Measurements from ENCODE around the gene RTN4R.

Gene RTN4R

DNA sequence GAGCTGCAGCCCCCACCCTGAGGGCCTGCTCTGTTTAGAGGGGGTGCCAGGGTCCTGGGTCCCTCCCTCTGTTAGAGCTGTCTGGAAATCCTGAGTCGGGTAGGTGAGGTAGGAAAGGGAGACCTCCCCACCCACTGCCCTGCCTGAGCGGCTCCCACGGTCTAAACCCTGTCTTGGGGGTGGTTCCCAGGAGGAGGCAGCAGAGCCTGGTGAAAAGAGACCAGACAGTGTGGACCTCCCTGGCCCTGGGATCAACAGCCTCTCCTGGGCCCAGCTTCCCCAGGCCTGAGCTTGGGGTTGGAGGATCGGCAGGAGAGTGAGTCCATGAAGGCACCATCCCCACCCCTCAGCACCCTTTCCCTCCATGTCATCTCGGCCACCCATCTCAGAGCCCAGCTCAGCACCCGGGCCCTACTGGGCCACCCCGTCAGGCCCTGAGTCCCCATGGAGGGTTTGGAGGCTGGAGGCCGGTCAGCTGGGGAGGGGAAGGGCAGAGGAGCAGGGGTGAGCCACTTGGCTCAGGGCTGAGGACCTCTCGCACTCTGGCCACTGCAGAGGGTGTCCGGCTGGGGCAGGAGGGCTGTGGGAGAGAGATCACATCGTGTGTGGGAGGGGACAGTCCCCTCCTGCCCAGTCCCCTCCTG is 37.2 kb downstream of the RTN4R start:
- H2BK5ac ChIP-seq (ENCODE audit: low read depth, low read length, poor library complexity, severe bottlenecking) = no peak overlapping the region
- H3K4ac ChIP-seq (ENCODE audit: low read depth in 1 of 2, low read length in 2 of 2) = no peak overlapping the region
- H3K4me2 ChIP-seq (ENCODE audit: low read length, poor library complexity, severe bottlenecking) = no peak overlapping the region
- no peak overlapping the region for H3K4me3 ChIP-seq (ENCODE audit: insufficient read depth in 1 of 2, low read depth in 1 of 2, low read length in 2 of 2)
- H2AFZ ChIP-seq (ENCODE audit: low read depth, low read length) = no peak overlapping the region
- no peak overlapping the region for H4K91ac ChIP-seq (ENCODE audit: low read length)
- H2BK15ac ChIP-seq (ENCODE audit: low read depth, poor library complexity, severe bottlenecking) = no peak overlapping the region
- no peaks in the 10 kb centered on the region for H3K9me3 ChIP-seq (ENCODE audit: control insufficient read depth, low read length)
- no peak overlapping the region for H3K18ac ChIP-seq (ENCODE audit: low read depth in 1 of 2, low read length in 2 of 2)
- H3K36me3 ChIP-seq (ENCODE audit: control insufficient read depth in 1 of 2, insufficient read depth in 2 of 2, low read depth in 1 of 2, low read length in 2 of 2) = no peaks in the 10 kb centered on the region
- no peak for DNase-seq
- H3K14ac ChIP-seq (ENCODE audit: low read length in 2 of 2) = no peak overlapping the region
- no peak overlapping the region for H2BK12ac ChIP-seq (ENCODE audit: low read length in 2 of 2)
- H3K27me3 ChIP-seq (ENCODE audit: control insufficient read depth in 1 of 2, insufficient read depth in 1 of 2, low read length in 2 of 2) = peaks cover 14 to 65% of the 10 kb centered on the region in 2 experiments
- H2AK5ac ChIP-seq (ENCODE audit: low read length, severe bottlenecking) = no peak overlapping the region
- no peaks in the 10 kb centered on the region for H3K79me1 ChIP-seq (replicated peaks; ENCODE audit: low read length, poor library complexity, severe bottlenecking)
- H3K9ac ChIP-seq (ENCODE audit: low read length) = no peak overlapping the region
- no peak overlapping the region for H3K23ac ChIP-seq (ENCODE audit: low read length in 2 of 2)
- H3K27ac ChIP-seq (ENCODE audit: low read length, poor library complexity, severe bottlenecking) = no peak overlapping the region
- WGBS = 66% methylated on average over 7 of the region's 11 CpGs
- H2BK120ac ChIP-seq (ENCODE audit: low read depth, low read length) = no peak overlapping the region
- no peak overlapping the region for H4K8ac ChIP-seq (ENCODE audit: low read length)
- H3K4me1 ChIP-seq (ENCODE audit: control insufficient read depth, insufficient read depth, low read depth, low read length) = peaks cover 6% of the 10 kb centered on the region

DNA sequence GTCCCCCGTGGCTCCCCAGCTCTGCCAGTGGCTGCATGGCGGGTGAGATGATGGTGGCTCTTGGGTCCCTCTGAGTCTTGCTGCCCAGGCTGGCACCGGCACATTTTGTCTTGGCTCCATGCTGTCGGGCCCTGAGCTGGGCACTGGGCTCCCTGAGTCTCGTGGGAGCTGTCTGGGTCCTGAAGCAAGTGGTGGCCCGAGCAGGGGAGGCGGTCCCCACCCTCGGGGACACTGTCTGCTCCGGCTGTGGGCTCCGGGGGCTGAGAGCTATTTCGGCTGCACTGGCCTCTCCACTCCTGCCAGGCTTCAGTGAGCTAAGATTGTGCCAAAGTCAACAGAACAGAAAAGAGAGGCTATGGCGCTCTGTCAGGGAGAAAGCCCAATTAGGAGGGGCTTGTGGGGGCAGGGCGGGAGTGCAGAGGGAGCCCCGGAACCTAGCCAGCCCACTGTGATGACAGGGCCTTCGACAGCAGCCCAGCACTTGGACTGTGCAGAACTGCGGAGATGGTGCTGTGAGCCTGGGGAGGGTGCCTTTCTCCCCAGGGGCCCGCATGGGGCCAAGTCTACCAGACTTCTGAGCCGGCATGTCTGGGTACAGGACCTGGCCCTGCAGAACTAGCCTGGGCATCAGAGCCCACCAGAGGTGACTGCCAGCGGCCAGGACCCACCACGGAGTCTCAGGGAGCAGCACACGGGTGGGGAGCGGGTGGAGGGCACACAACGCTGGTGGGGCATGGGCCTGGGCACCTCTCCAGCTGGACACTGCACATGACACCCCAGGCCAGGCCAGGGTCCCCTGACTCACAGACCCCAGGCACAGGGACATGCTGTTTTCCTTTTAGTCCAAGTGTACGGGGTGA is 38.0 kb downstream of the RTN4R start:
- Histone ChIP-seq H2AK5ac (ENCODE audit: low read length, severe bottlenecking) (no peak overlapping the region), H3K9ac (ENCODE audit: low read length) (no peak overlapping the region), H4K91ac (ENCODE audit: low read length) (no peak overlapping the region), H3K4ac (ENCODE audit: low read depth in 1 of 2, low read length in 2 of 2) (no peak overlapping the region), H3K23ac (ENCODE audit: low read length in 2 of 2) (no peak overlapping the region), H3K27me3 (ENCODE audit: control insufficient read depth in 1 of 2, insufficient read depth in 1 of 2, low read length in 2 of 2) (peaks cover 10 to 58% of the 10 kb centered on the region in 2 experiments), H2BK5ac (ENCODE audit: low read depth, low read length, poor library complexity, severe bottlenecking) (no peak overlapping the region), H3K18ac (ENCODE audit: low read depth in 1 of 2, low read length in 2 of 2) (no peak overlapping the region), H2BK12ac (ENCODE audit: low read length in 2 of 2) (no peak overlapping the region), H3K9me3 (ENCODE audit: control insufficient read depth, low read length) (no peaks in the 10 kb centered on the region), H2AFZ (ENCODE audit: low read depth, low read length) (no peak overlapping the region), H3K27ac (ENCODE audit: low read length, poor library complexity, severe bottlenecking) (no peak overlapping the region), H2BK15ac (ENCODE audit: low read depth, poor library complexity, severe bottlenecking) (peak overlapping the region; percentile 8), H3K14ac (ENCODE audit: low read length in 2 of 2) (no peak overlapping the region), H3K4me3 (ENCODE audit: insufficient read depth in 1 of 2, low read depth in 1 of 2, low read length in 2 of 2) (no peak overlapping the region), H3K79me1 (replicated peaks; ENCODE audit: low read length, poor library complexity, severe bottlenecking) (no peaks in the 10 kb centered on the region), H4K8ac (ENCODE audit: low read length) (no peak overlapping the region), H3K4me2 (ENCODE audit: low read length, poor library complexity, severe bottlenecking) (no peak overlapping the region), H3K4me1 (ENCODE audit: control insufficient read depth, insufficient read depth, low read depth, low read length) (peaks cover 8% of the 10 kb centered on the region), H3K36me3 (ENCODE audit: control insufficient read depth in 1 of 2, insufficient read depth in 2 of 2, low read depth in 1 of 2, low read length in 2 of 2) (no peaks in the 10 kb centered on the region), H2BK120ac (ENCODE audit: low read depth, low read length) (no peak overlapping the region)
- DNase-seq = no peak
- WGBS = 83% methylated on average over 24 of the region's 24 CpGs

DNA sequence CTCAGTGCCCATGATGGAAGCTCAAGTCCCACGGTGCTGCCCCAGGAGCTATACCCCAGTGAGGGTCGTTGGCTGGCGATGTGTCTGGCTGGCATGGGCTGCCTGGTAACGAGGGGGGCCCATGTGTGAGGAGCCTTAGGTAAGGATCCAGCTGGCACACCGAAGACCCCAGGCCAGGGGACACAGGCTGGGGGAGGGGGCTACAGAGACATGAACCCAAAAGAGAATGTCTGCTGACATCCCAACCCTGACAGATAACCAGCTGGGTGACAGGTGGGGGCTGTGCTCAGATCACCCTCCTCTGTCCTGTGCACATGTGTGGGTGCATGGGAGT is 39.2 kb downstream of the RTN4R start:
- Histone ChIP-seq H3K36me3 (ENCODE audit: control insufficient read depth in 1 of 2, insufficient read depth in 2 of 2, low read depth in 1 of 2, low read length in 2 of 2) (no peaks in the 10 kb centered on the region), H2BK5ac (ENCODE audit: low read depth, low read length, poor library complexity, severe bottlenecking) (no peak overlapping the region), H3K4me2 (ENCODE audit: low read length, poor library complexity, severe bottlenecking) (no peak overlapping the region), H3K4me1 (ENCODE audit: control insufficient read depth, insufficient read depth, low read depth, low read length) (peaks cover 14% of the 10 kb centered on the region), H3K9me3 (ENCODE audit: control insufficient read depth, low read length) (no peaks in the 10 kb centered on the region), H2BK120ac (ENCODE audit: low read depth, low read length) (no peak overlapping the region), H2BK12ac (ENCODE audit: low read length in 2 of 2) (no peak overlapping the region), H3K79me1 (replicated peaks; ENCODE audit: low read length, poor library complexity, severe bottlenecking) (no peaks in the 10 kb centered on the region), H3K4ac (ENCODE audit: low read depth in 1 of 2, low read length in 2 of 2) (no peak overlapping the region), H3K9ac (ENCODE audit: low read length) (no peak overlapping the region), H2AFZ (ENCODE audit: low read depth, low read length) (no peak overlapping the region), H3K4me3 (ENCODE audit: insufficient read depth in 1 of 2, low read depth in 1 of 2, low read length in 2 of 2) (no peak overlapping the region), H3K23ac (ENCODE audit: low read length in 2 of 2) (no peak overlapping the region), H2AK5ac (ENCODE audit: low read length, severe bottlenecking) (no peak overlapping the region), H4K8ac (ENCODE audit: low read length) (no peak overlapping the region), H3K14ac (ENCODE audit: low read length in 2 of 2) (no peak overlapping the region), H2BK15ac (ENCODE audit: low read depth, poor library complexity, severe bottlenecking) (no peak overlapping the region), H3K27ac (ENCODE audit: low read length, poor library complexity, severe bottlenecking) (no peak overlapping the region), H4K91ac (ENCODE audit: low read length) (no peak overlapping the region), H3K27me3 (ENCODE audit: control insufficient read depth in 1 of 2, insufficient read depth in 1 of 2, low read length in 2 of 2) (peaks cover 4 to 48% of the 10 kb centered on the region in 2 experiments), H3K18ac (ENCODE audit: low read depth in 1 of 2, low read length in 2 of 2) (no peak overlapping the region)
- DNase-seq = no peak
- 82% methylated on average over 5 of the region's 5 CpGs for WGBS

DNA sequence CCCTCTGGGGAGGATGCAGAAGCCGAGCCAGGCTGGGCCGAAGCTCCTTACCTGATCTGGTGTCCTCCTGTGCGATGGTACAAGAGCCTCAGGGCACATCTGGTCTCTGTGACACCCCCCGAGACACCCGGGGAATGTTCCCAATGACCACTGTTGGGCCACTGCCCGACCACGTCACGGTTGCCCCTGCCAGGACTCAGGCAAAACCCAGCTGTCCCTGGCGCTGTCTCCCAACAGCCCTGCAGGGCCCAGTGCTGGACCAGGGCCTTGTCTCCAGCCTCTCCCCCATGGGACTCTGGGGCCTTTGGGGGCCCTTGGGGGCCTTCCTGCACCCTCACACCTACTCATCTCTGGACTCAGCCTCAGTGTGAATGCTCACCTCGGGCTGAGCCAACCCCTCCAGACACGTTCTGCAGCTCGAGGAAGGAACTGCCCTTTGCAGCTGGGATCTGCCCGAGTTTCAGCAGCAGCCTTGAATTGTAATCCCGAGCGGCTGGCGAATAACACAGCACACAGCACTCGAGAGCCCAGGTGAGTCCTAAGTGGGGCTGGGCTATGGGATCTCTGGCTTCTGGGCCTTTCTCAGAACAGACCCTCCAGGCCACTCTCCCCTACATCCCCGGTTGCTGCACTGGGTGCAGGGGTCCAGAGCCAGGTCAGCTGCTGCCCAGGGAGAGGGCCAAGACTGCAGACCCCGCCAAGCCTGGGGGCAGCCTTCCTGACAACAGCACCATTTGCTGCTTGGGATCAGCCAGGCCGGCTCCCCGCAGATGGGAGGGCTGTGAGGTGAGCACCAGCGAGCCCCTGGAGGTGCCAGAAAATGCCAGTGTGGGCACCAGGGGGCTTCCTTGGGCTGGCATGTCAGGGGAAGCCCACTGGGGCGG is 39.8 kb downstream of the RTN4R start:
- Histone ChIP-seq H2AK5ac (ENCODE audit: low read length, severe bottlenecking) (no peak overlapping the region), H2BK120ac (ENCODE audit: low read depth, low read length) (no peak overlapping the region), H3K4me3 (ENCODE audit: insufficient read depth in 1 of 2, low read depth in 1 of 2, low read length in 2 of 2) (no peak overlapping the region), H3K9me3 (ENCODE audit: control insufficient read depth, low read length) (no peaks in the 10 kb centered on the region), H3K4me2 (ENCODE audit: low read length, poor library complexity, severe bottlenecking) (no peak overlapping the region), H3K14ac (ENCODE audit: low read length in 2 of 2) (no peak overlapping the region), H3K18ac (ENCODE audit: low read depth in 1 of 2, low read length in 2 of 2) (no peak overlapping the region), H2AFZ (ENCODE audit: low read depth, low read length) (no peak overlapping the region), H3K79me1 (replicated peaks; ENCODE audit: low read length, poor library complexity, severe bottlenecking) (no peaks in the 10 kb centered on the region), H2BK15ac (ENCODE audit: low read depth, poor library complexity, severe bottlenecking) (no peak overlapping the region), H3K4me1 (ENCODE audit: control insufficient read depth, insufficient read depth, low read depth, low read length) (peaks cover 19% of the 10 kb centered on the region), H4K8ac (ENCODE audit: low read length) (no peak overlapping the region), H3K36me3 (ENCODE audit: control insufficient read depth in 1 of 2, insufficient read depth in 2 of 2, low read depth in 1 of 2, low read length in 2 of 2) (no peaks in the 10 kb centered on the region), H2BK12ac (ENCODE audit: low read length in 2 of 2) (no peak overlapping the region), H3K27ac (ENCODE audit: low read length, poor library complexity, severe bottlenecking) (no peak overlapping the region), H3K4ac (ENCODE audit: low read depth in 1 of 2, low read length in 2 of 2) (no peak overlapping the region), H3K9ac (ENCODE audit: low read length) (no peak overlapping the region), H3K27me3 (ENCODE audit: control insufficient read depth in 1 of 2, insufficient read depth in 1 of 2, low read length in 2 of 2) (peaks cover 4 to 48% of the 10 kb centered on the region in 2 experiments), H3K23ac (ENCODE audit: low read length in 2 of 2) (no peak overlapping the region), H2BK5ac (ENCODE audit: low read depth, low read length, poor library complexity, severe bottlenecking) (no peak overlapping the region), H4K91ac (ENCODE audit: low read length) (no peak overlapping the region)
- 81% methylated on average over 23 of the region's 23 CpGs for WGBS
- no peak for DNase-seq

Measured in mesenchymal stem cell (in vitro differentiated cells and primary cell).